WTC11 (cell line): ENCODE data around the gene DENND5A. TPM values are rescaled to one million over a fixed set of nuclear protein-coding genes. Genes with fewer than 3 reads are reported as not detected.

Source experiments
- ATAC-seq: fragments of 200-7000 bp; cut with Tn5 transposase; 2 replicates; pipeline ENCODE4 v1.10.0; 2021; ENCODE audit warnings: mild to moderate bottlenecking, moderate library complexity
- CTCF ChIA-PET: fragments of 300-600 bp; sonication (Branson Sonifier 250); formaldehyde crosslinking; loops from one replicate; lab custom pipeline; 2021; ENCODE audit warnings: antibody characterized with exemption; lab: Charles Lee
- POLR2A ChIA-PET: fragments of 350-600 bp; sonication (Branson Sonifier 250); formaldehyde crosslinking; loops from one replicate; lab custom pipeline; 2021; ENCODE audit warnings: antibody characterized with exemption; lab: Charles Lee
- DNase-seq: peaks from one replicate; pipeline ENCODE4 v3.0.0; 2021; ENCODE audit warnings: low spot score
- H3K27ac Mint-ChIP-seq: 2 replicates; pipeline ENCODE4 v1.8.0; 2021; ENCODE audit warnings: mixed read lengths
- H3K27me3 Mint-ChIP-seq: 2 replicates; pipeline ENCODE4 v1.8.0; 2021; ENCODE audit warnings: low read depth, mild to moderate bottlenecking, moderate library complexity, mixed read lengths
- H3K36me3 Mint-ChIP-seq: 2 replicates; pipeline ENCODE4 v1.8.0; 2021; ENCODE audit warnings: mixed read lengths
- H3K4me1 Mint-ChIP-seq: 2 replicates; pipeline ENCODE4 v1.8.0; 2022; ENCODE audit warnings: mixed read lengths
- H3K4me3 Mint-ChIP-seq: 2 replicates; pipeline ENCODE4 v1.8.0; 2021; ENCODE audit warnings: mild to moderate bottlenecking, moderate library complexity, mixed read lengths
- H3K9me3 Mint-ChIP-seq: 2 replicates; pipeline ENCODE4 v1.8.0; 2021; ENCODE audit warnings: mixed read lengths
- CBFB ChIP-seq: sonication (generic); formaldehyde crosslinking; IDR thresholded peaks from 2 replicates; pipeline ENCODE4 v1.8.1; 2022; ENCODE audit warnings: mild to moderate bottlenecking, low read depth, missing genetic modification reagents
- MLX ChIP-seq: sonication (generic); formaldehyde crosslinking; IDR thresholded peaks from 2 replicates; pipeline ENCODE4 v1.8.1; 2023; ENCODE audit warnings: mild to moderate bottlenecking, missing genetic modification reagents, moderate library complexity
- NR1H2 ChIP-seq: sonication (generic); formaldehyde crosslinking; IDR thresholded peaks from 2 replicates; pipeline ENCODE4 v1.9.0; 2021; ENCODE audit warnings: mild to moderate bottlenecking, moderate library complexity, missing genetic modification reagents
- NR2C2 ChIP-seq: sonication (generic); formaldehyde crosslinking; IDR thresholded peaks from 2 replicates; pipeline ENCODE4 v1.8.0; 2022; ENCODE audit warnings: mild to moderate bottlenecking, missing genetic modification reagents
- RELA ChIP-seq: sonication (generic); formaldehyde crosslinking; IDR thresholded peaks from 2 replicates; pipeline ENCODE4 v1.8.1; 2022; ENCODE audit warnings: missing genetic modification reagents, mild to moderate bottlenecking, borderline replicate concordance
- ZBTB43 ChIP-seq: sonication (generic); formaldehyde crosslinking; IDR thresholded peaks from 2 replicates; pipeline ENCODE4 v1.8.1; 2023; ENCODE audit warnings: mild to moderate bottlenecking, missing genetic modification reagents
- ZNF121 ChIP-seq: sonication (generic); formaldehyde crosslinking; IDR thresholded peaks from 2 replicates; pipeline ENCODE4 v1.8.0; 2023; ENCODE audit warnings: missing genetic modification reagents
- ZNF232 ChIP-seq: sonication (generic); formaldehyde crosslinking; IDR thresholded peaks from 2 replicates; pipeline ENCODE4 v1.8.0; 2022; ENCODE audit warnings: mild to moderate bottlenecking, missing genetic modification reagents
- ZNF263 ChIP-seq: sonication (generic); formaldehyde crosslinking; IDR thresholded peaks from 2 replicates; pipeline ENCODE4 v1.8.1; 2022; ENCODE audit warnings: low read depth, mild to moderate bottlenecking, moderate library complexity, missing genetic modification reagents
- microRNA-seq: library from miRNA; unstranded; fragments of <30 nt; microRNA quantifications from one replicate; pipeline ENCODE4 v1.2.0, GENCODE V29; 2022; ENCODE audit warnings: borderline number of aligned reads
- total RNA-seq: library from RNA; stranded (reverse); gene quantifications from 3 replicates; pipeline ENCODE4 v1.2.3, GENCODE V29; 2021

The DENND5A gene
- total RNA-seq, 1 experiment from 2014 or later, result 69.3 TPM

- no peak for TF ChIP-seq RELA
- no peak for TF ChIP-seq CBFB (CRISPR knock-in tag)
- TF ChIP-seq ZBTB43 (CRISPR knock-in tag), result no peak
- TF ChIP-seq, all 79 proteins: peak for 0
- Mint-ChIP-seq H3K27ac (no peak overlapping the region), H3K27me3 (peaks cover 45% of the 10 kb centered on the region), H3K4me1 (peaks cover 12% of the 10 kb centered on the region), H3K36me3 (no peaks in the 10 kb centered on the region), H3K9me3 (no peaks in the 10 kb centered on the region), H3K4me3 (peak overlapping the region; percentile 66; the same call in 1 of the 2 replicates)
- DNase-seq (no peak), ATAC-seq (no peak)
- POLR2A ChIA-PET, result no interaction called here
- CTCF ChIA-PET, result interaction anchor here (1.0 to 3.1 kb wide), 5 partner anchors 15 to 130 kb away, joined by 3 to 19 read pairs (median 3); no protein-coding TSS in a partner anchor
Measured at GRCh38 chr11:9089636-9090035, 175.5 kb downstream of the DENND5A start.

- Mint-ChIP-seq H3K9me3 (no peaks in the 10 kb centered on the region), H3K27me3 (peaks cover 45% of the 10 kb centered on the region), H3K4me3 (no peak overlapping the region), H3K36me3 (no peaks in the 10 kb centered on the region)
- no peak for ATAC-seq
- TF ChIP-seq MLX (CRISPR knock-in tag) (no peak), NR2C2 (no peak), NR1H2 (CRISPR knock-in tag) (no peak), ZNF263 (CRISPR knock-in tag) (no peak), ZNF232 (CRISPR knock-in tag) (no peak), ZNF121 (CRISPR knock-in tag) (no peak)
- TF ChIP-seq, all 79 proteins: peak for 0
- DNase-seq, result no peak
- CTCF ChIA-PET, result interaction anchor here (1.2 to 3.1 kb wide), 2 partner anchors 15 to 49 kb away, joined by 3 to 19 read pairs; no protein-coding TSS in a partner anchor
- POLR2A ChIA-PET, result no interaction called here
- Mint-ChIP-seq H3K4me1 (peaks cover 12% of the 10 kb centered on the region), H3K27ac (no peak overlapping the region)
Measured at GRCh38 chr11:9089061-9089460, 176.1 kb downstream of the DENND5A start.

Small RNA genes within 50 kb of the gene (microRNA-seq; reads per million reads assigned to microRNA genes)
- gene MIR5691, result not detected

Other genes with a start within 250 kb of the DENND5A start
- 0.64 to 1.9 TPM (median 1.2 TPM) in 3 replicates for gene SCUBE2, start 173.8 kb downstream of the DENND5A start, total RNA-seq
- 45.8 to 46.5 TPM (median 46.1 TPM) in 3 replicates for gene TMEM41B, start 49.2 kb upstream of the DENND5A start, total RNA-seq
- gene IPO7, start 119.3 kb upstream of the DENND5A start, total RNA-seq, result 212 to 226 TPM (median 215 TPM) in 3 replicates
- 34.0 to 35.8 TPM (median 34.0 TPM) in 3 replicates for gene ZNF143, start 195.7 kb upstream of the DENND5A start, total RNA-seq